ENCODE measurements around the gene ZHX3.

DNA sequence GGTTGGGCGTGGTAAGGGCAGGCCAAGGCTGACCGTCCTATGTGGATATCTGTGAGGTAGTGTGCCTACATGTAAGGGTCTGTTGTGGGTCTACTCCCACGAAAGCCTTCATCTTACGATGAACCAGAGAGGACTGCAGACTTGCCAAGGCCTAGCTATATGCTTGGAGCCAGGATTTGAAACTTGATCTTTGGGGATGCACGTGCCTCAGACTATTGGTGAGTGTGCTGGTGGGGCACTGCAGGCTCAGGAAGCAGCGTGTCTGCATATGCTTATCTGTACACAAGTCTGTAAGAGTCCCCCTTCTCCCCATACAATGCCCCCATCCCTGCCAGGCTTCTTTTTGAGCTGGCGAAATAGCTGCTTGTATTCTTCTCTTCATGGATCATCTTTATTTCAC, 162.3 kb downstream of the ZHX3 start:
- TF ChIP-seq, protein P1, sequence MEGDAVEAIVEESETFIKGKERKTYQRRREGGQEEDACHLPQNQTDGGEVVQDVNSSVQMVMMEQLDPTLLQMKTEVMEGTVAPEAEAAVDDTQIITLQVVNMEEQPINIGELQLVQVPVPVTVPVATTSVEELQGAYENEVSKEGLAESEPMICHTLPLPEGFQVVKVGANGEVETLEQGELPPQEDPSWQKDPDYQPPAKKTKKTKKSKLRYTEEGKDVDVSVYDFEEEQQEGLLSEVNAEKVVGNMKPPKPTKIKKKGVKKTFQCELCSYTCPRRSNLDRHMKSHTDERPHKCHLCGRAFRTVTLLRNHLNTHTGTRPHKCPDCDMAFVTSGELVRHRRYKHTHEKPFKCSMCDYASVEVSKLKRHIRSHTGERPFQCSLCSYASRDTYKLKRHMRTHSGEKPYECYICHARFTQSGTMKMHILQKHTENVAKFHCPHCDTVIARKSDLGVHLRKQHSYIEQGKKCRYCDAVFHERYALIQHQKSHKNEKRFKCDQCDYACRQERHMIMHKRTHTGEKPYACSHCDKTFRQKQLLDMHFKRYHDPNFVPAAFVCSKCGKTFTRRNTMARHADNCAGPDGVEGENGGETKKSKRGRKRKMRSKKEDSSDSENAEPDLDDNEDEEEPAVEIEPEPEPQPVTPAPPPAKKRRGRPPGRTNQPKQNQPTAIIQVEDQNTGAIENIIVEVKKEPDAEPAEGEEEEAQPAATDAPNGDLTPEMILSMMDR (IDR thresholded peaks at IDR 0.05) = no peak
- no peak for TF ChIP-seq POLR2A (IDR thresholded peaks at IDR 0.05)
